HL-60 (cell line): ENCODE measurements around the gene UNC5C.
A peak's percentile ranks its signal among the peaks of the same experiment; 100 is the strongest.

Experiments
- GABPA ChIP-seq: IDR thresholded peaks from 2 replicates; pipeline ENCODE4 v1.6.1; 2012; ENCODE audit warnings: low read depth
- POLR2AphosphoS5 ChIP-seq: IDR thresholded peaks from 2 replicates; pipeline ENCODE4 v1.6.1; 2012; ENCODE audit warnings: low read depth
- REST ChIP-seq: IDR thresholded peaks from 2 replicates; pipeline ENCODE4 v1.6.1; 2012; ENCODE audit warnings: low read depth; ENCODE audit not compliant: insufficient replicate concordance
- SPI1 ChIP-seq: IDR thresholded peaks from 2 replicates; pipeline ENCODE4 v1.6.1; 2012; ENCODE audit warnings: low read depth, mild to moderate bottlenecking, borderline replicate concordance
- TF ChIP-seq, protein P1 (sequence below): IDR thresholded peaks from one replicate; pipeline ENCODE4 v1.5.1; 2011; ENCODE audit warnings: low read length, control low read depth, inconsistent platforms; ENCODE audit not compliant: insufficient read depth

GRCh38 chr4:95590615-95591014 lies 41.8 kb upstream of the UNC5C start:
- no peak for TF ChIP-seq POLR2AphosphoS5
- peak; percentile 82 for TF ChIP-seq REST
- TF ChIP-seq, protein P1, sequence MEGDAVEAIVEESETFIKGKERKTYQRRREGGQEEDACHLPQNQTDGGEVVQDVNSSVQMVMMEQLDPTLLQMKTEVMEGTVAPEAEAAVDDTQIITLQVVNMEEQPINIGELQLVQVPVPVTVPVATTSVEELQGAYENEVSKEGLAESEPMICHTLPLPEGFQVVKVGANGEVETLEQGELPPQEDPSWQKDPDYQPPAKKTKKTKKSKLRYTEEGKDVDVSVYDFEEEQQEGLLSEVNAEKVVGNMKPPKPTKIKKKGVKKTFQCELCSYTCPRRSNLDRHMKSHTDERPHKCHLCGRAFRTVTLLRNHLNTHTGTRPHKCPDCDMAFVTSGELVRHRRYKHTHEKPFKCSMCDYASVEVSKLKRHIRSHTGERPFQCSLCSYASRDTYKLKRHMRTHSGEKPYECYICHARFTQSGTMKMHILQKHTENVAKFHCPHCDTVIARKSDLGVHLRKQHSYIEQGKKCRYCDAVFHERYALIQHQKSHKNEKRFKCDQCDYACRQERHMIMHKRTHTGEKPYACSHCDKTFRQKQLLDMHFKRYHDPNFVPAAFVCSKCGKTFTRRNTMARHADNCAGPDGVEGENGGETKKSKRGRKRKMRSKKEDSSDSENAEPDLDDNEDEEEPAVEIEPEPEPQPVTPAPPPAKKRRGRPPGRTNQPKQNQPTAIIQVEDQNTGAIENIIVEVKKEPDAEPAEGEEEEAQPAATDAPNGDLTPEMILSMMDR: no peak
- TF ChIP-seq GABPA: no peak
- TF ChIP-seq SPI1: no peak
